IMR-90 (cell line): Measurements from ENCODE around the gene PIEZO1. TPM values are rescaled to one million over a fixed set of nuclear protein-coding genes. Genes with fewer than 3 reads are reported as not detected.

Source experiments
- ATAC-seq: fragments of 200-7000 bp; cut with Tn5 transposase; 2 replicates; pipeline ENCODE4 v1.9.1; 2020; ENCODE audit warnings: low read depth, mild to moderate bottlenecking, moderate library complexity
- BruUV-seq: library from RNA; stranded (reverse); fragments of 400-500 nt; replicated peaks from 2 replicates; lab custom pipeline; 2021; lab: Mats Ljungman, UMichigan
- CTCF ChIA-PET: fragments of 300-600 bp; formaldehyde crosslinking; extraction: SDS; loops from one replicate; lab custom pipeline; 2021; ENCODE audit warnings: antibody characterized with exemption; lab: Yijun Ruan, JAX
- POLR2A ChIA-PET: fragments of 300-600 bp; sonication (Branson Sonifier 250); formaldehyde crosslinking; loops from one replicate; lab custom pipeline; 2022; ENCODE audit warnings: antibody characterized with exemption; ENCODE audit not compliant: unreplicated experiment; lab: Charles Lee
- DNase-seq: peaks from one replicate; pipeline ENCODE4 v3.0.0; 2013
- H2AFZ ChIP-seq: replicated peaks from 2 replicates; pipeline ENCODE3; 2013; ENCODE audit warnings: low read length, mild to moderate bottlenecking; ENCODE audit not compliant: poor library complexity
- H2AK5ac ChIP-seq: 2 replicates; pipeline ENCODE4 v1.6.1; 2013; ENCODE audit warnings: low read depth, low read length, inconsistent platforms
- H2AK9ac ChIP-seq: replicated peaks from 2 replicates; pipeline ENCODE3; 2013; ENCODE audit warnings: mild to moderate bottlenecking, low read depth, low read length, moderate library complexity; ENCODE audit not compliant: poor library complexity
- H2BK120ac ChIP-seq: 2 replicates; pipeline ENCODE4 v1.6.1; 2013; ENCODE audit warnings: low read depth, low read length, inconsistent platforms
- H2BK15ac ChIP-seq: 3 replicates; pipeline ENCODE4 v1.6.1; 2013; ENCODE audit warnings: low read depth, low read length, inconsistent platforms
- H2BK20ac ChIP-seq: 2 replicates; pipeline ENCODE4 v1.6.1; 2013; ENCODE audit warnings: low read depth, mild to moderate bottlenecking, inconsistent platforms, low read length, moderate library complexity
- H2BK5ac ChIP-seq: 2 replicates; pipeline ENCODE4 v1.6.1; 2013; ENCODE audit warnings: mild to moderate bottlenecking, low read depth, low read length, inconsistent platforms; ENCODE audit not compliant: poor library complexity, severe bottlenecking
- H3K14ac ChIP-seq: replicated peaks from 2 replicates; pipeline ENCODE4 v1.6.1; 2013; ENCODE audit warnings: low read depth, low read length, inconsistent platforms
- H3K18ac ChIP-seq: 2 replicates; pipeline ENCODE4 v1.6.1; 2013; ENCODE audit warnings: low read depth, low read length, control low read depth
- H3K23ac ChIP-seq: 2 replicates; pipeline ENCODE4 v1.6.1; 2013; ENCODE audit warnings: low read depth, low read length, inconsistent platforms
- H3K27ac ChIP-seq: 2 replicates; pipeline ENCODE4 v1.5.1; 2013; ENCODE audit warnings: mild to moderate bottlenecking, control low read depth, low read length; ENCODE audit not compliant: insufficient read depth
- H3K27me3 ChIP-seq: 2 replicates; pipeline ENCODE4 v1.6.1; 2013; ENCODE audit warnings: low read length; ENCODE audit not compliant: control insufficient read depth, insufficient read depth
- H3K36me3 ChIP-seq: 2 replicates; pipeline ENCODE4 v1.6.1; 2013; ENCODE audit warnings: low read length, mixed read lengths; ENCODE audit not compliant: control insufficient read depth, insufficient read depth
- H3K4ac ChIP-seq: 2 replicates; pipeline ENCODE4 v1.6.1; 2013; ENCODE audit warnings: low read depth, low read length, inconsistent platforms
- H3K4me1 ChIP-seq: 2 replicates; pipeline ENCODE4 v1.6.1; 2013; ENCODE audit warnings: low read length, mixed read lengths; ENCODE audit not compliant: control insufficient read depth, insufficient read depth
- H3K4me2 ChIP-seq: 2 replicates; pipeline ENCODE4 v1.6.1; 2013; ENCODE audit warnings: low read depth, mild to moderate bottlenecking, control low read depth, low read length, moderate library complexity
- H3K4me3 ChIP-seq: 2 replicates; pipeline ENCODE4 v1.5.1; 2013; ENCODE audit warnings: low read depth, mild to moderate bottlenecking, control low read depth, low read length, moderate library complexity; ENCODE audit not compliant: insufficient read depth
- H3K56ac ChIP-seq: 2 replicates; pipeline ENCODE4 v1.6.1; 2013; ENCODE audit warnings: low read length, inconsistent platforms; ENCODE audit not compliant: insufficient read depth; ENCODE audit errors: extremely low read depth
- H3K79me1 ChIP-seq, 2 experiments: 2 replicates each; pipeline ENCODE4 v1.6.1; 2013; ENCODE audit warnings: low read length in 2 of 2, inconsistent platforms in 1 of 2, low read depth in 1 of 2
- H3K9ac ChIP-seq: 2 replicates; pipeline ENCODE4 v1.6.1; 2013; ENCODE audit warnings: low read depth, low read length, control low read depth
- H3K9me1 ChIP-seq: 2 replicates; pipeline ENCODE4 v1.6.1; 2013; ENCODE audit warnings: low read length, inconsistent platforms; ENCODE audit not compliant: insufficient read depth
- H3K9me3 ChIP-seq: 2 replicates; pipeline ENCODE4 v1.6.1; 2013; ENCODE audit warnings: low read length; ENCODE audit not compliant: control insufficient read depth, insufficient read depth
- H4K20me1 ChIP-seq: 2 replicates; pipeline ENCODE4 v1.6.1; 2013; ENCODE audit warnings: low read length, inconsistent platforms; ENCODE audit not compliant: insufficient read depth
- H4K5ac ChIP-seq: 2 replicates; pipeline ENCODE4 v1.6.1; 2013; ENCODE audit warnings: mild to moderate bottlenecking, low read depth, low read length, control low read depth
- H4K8ac ChIP-seq, 2 experiments: 2 replicates each; pipeline ENCODE4 v1.6.1; 2013; ENCODE audit warnings: low read depth in 2 of 2, low read length in 2 of 2, control low read depth in 1 of 2, inconsistent platforms in 1 of 2
- H4K91ac ChIP-seq: 2 replicates; pipeline ENCODE4 v1.6.1; 2013; ENCODE audit warnings: low read depth, low read length, inconsistent platforms; ENCODE audit not compliant: insufficient read depth
- BHLHE40 ChIP-seq: fragments of 150-350 bp; IDR thresholded peaks from 2 replicates; pipeline ENCODE4 v1.6.1; 2016; ENCODE audit warnings: mild to moderate bottlenecking, low read depth, low read length
- CEBPB ChIP-seq: IDR thresholded peaks from 2 replicates; pipeline ENCODE4 v1.6.1; 2012; ENCODE audit warnings: low read depth, low read length, improper control_type of control experiment
- CHD1 ChIP-seq: IDR thresholded peaks from 2 replicates; pipeline ENCODE4 v1.6.1; 2012; ENCODE audit warnings: low read depth, low read length, improper control_type of control experiment
- CTCF ChIP-seq: conservative IDR thresholded peaks from 2 replicates; pipeline ENCODE4 v1.5.1; 2012; ENCODE audit warnings: mild to moderate bottlenecking, low read depth, low read length, improper control_type of control experiment
- ELK1 ChIP-seq: fragments of 150-350 bp; IDR thresholded peaks from 2 replicates; pipeline ENCODE4 v1.6.1; 2016; ENCODE audit warnings: low read depth, mild to moderate bottlenecking, low read length, moderate library complexity, borderline replicate concordance
- FOS ChIP-seq: fragments of 150-350 bp; IDR thresholded peaks from 2 replicates; pipeline ENCODE4 v1.6.1; 2016; ENCODE audit warnings: low read depth, low read length
- MAFK ChIP-seq: IDR thresholded peaks from 2 replicates; pipeline ENCODE4 v1.6.1; 2012; ENCODE audit warnings: low read depth, low read length, improper control_type of control experiment
- MAZ ChIP-seq: IDR thresholded peaks from 2 replicates; pipeline ENCODE4 v1.6.1; 2012; ENCODE audit warnings: low read depth, mild to moderate bottlenecking, low read length, improper control_type of control experiment, moderate library complexity, borderline replicate concordance
- MXI1 ChIP-seq: IDR thresholded peaks from 2 replicates; pipeline ENCODE4 v1.6.1; 2012; ENCODE audit warnings: low read depth, mild to moderate bottlenecking, low read length, moderate library complexity, borderline replicate concordance
- NFE2L2 ChIP-seq: fragments of 150-350 bp; IDR thresholded peaks from 2 replicates; pipeline ENCODE4 v1.6.1; 2016; ENCODE audit warnings: low read depth, mild to moderate bottlenecking, low read length
- POLR2A ChIP-seq: IDR thresholded peaks from 2 replicates; pipeline ENCODE4 v1.6.1; 2012; ENCODE audit warnings: mild to moderate bottlenecking, low read depth, low read length
- RAD21 ChIP-seq: IDR thresholded peaks from 2 replicates; pipeline ENCODE4 v1.6.1; 2012; ENCODE audit warnings: low read length, improper control_type of control experiment
- RCOR1 ChIP-seq: IDR thresholded peaks from 2 replicates; pipeline ENCODE4 v1.6.1; 2012; ENCODE audit warnings: mild to moderate bottlenecking, low read length, improper control_type of control experiment; ENCODE audit not compliant: insufficient replicate concordance
- RFX5 ChIP-seq: IDR thresholded peaks from 2 replicates; pipeline ENCODE4 v1.8.0; 2012; ENCODE audit warnings: low read depth, mild to moderate bottlenecking, low read length, moderate library complexity
- SMC3 ChIP-seq: fragments of 150-350 bp; IDR thresholded peaks from 2 replicates; pipeline ENCODE4 v1.6.1; 2016; ENCODE audit warnings: low read depth, mild to moderate bottlenecking, antibody characterized with exemption, low read length, moderate library complexity
- USF2 ChIP-seq: fragments of 150-350 bp; IDR thresholded peaks from 2 replicates; pipeline ENCODE4 v1.6.1; 2017; ENCODE audit warnings: mild to moderate bottlenecking, antibody characterized with exemption, low read length, low read depth
- WGBS, 2 experiments: methylation state at CpG; one replicate each; pipeline versions ENCODE4 v1.1.5 to v1.1.7; 2013; ENCODE audit warnings: missing lambda C conversion rate in 2 of 2; ENCODE audit not compliant: insufficient read length in 1 of 2; ENCODE audit errors: extremely low coverage in 2 of 2; 5-methylcytosine and 5-hydroxymethylcytosine counted together
- dilution Hi-C: fragments of 300-500 bp; cut with HindIII; formaldehyde crosslinking; loops from one replicate; pipeline ENCODE4 v1.14.3; 2018; ENCODE audit warnings: low sequenced_read_pairs; ENCODE audit not compliant: unreplicated experiment
- in situ Hi-C: fragments of 300-500 bp; cut with MboI; formaldehyde crosslinking; loops from 3 replicates; pipeline ENCODE4 v1.14.3; 2019; ENCODE audit warnings: low sequenced_read_pairs, inconsistent platforms, mixed read lengths
- intact Hi-C: fragments of 100-400 bp; cut with micrococcal nuclease; formaldehyde crosslinking; loops from 2 replicates; pipeline ENCODE4 v1.10.0; 2022
- polyA plus RNA-seq, 3 experiments: library from polyadenylated mRNA; depleted of rRNA; stranded (reverse); fragments of >200 nt; gene quantifications; 2 replicates each; pipeline ENCODE4 v1.2.3, GENCODE V29; 2012; ENCODE audit warnings: low replicate concordance in 1 of 3
- total RNA-seq: library from RNA; depleted of rRNA; stranded (reverse); fragments of >200 nt; gene quantifications from 2 replicates; pipeline ENCODE4 v1.2.3, GENCODE V29; 2012

Gene PIEZO1
- total and polyA plus RNA-seq, 2 of the 4 experiments (the other 2 are of a cell fraction) = 36.2 to 372 TPM

- no peak for DNase-seq
- H3K4me2 ChIP-seq = no peak overlapping the region
- peaks cover 3 to 58% of the 10 kb centered on the region in 2 experiments; a peak in 3 of 4 replicates for H3K79me1 ChIP-seq
- no peak for TF ChIP-seq CHD1
- TF ChIP-seq RCOR1 = no peak
- TF ChIP-seq NFE2L2 = no peak
- TF ChIP-seq BHLHE40 = no peak
- no peak for TF ChIP-seq POLR2A
- no peak for TF ChIP-seq FOS
- TF ChIP-seq ELK1 = no peak
- no peak for TF ChIP-seq USF2
- TF ChIP-seq MXI1 = no peak
- TF ChIP-seq RAD21 = no peak
- no peak for TF ChIP-seq CEBPB
- no peak for TF ChIP-seq RFX5
- no peak for TF ChIP-seq MAZ
- no peak for TF ChIP-seq MAFK
- TF ChIP-seq CTCF = no peak
- no peak for TF ChIP-seq SMC3
- POLR2A ChIA-PET = no interaction called here
- H3K18ac ChIP-seq = no peak overlapping the region
- no peak overlapping the region for H3K9ac ChIP-seq
- no peak overlapping the region for H2BK5ac ChIP-seq
- H3K9me3 ChIP-seq = no peaks in the 10 kb centered on the region
- no peak overlapping the region for H3K4ac ChIP-seq
- no peak overlapping the region for H4K91ac ChIP-seq
- H2AFZ ChIP-seq = no peak overlapping the region
- dilution Hi-C loops (no loop called here), intact Hi-C loops (no loop called here), in situ Hi-C loops (no loop called here)
- TSS peak; percentile 65 for BruUV-seq
- no peak for ATAC-seq
- H3K14ac ChIP-seq = no peak overlapping the region
- CTCF ChIA-PET = no interaction called here
- no peak overlapping the region for H2BK20ac ChIP-seq
- H3K36me3 ChIP-seq = peaks cover 68% of the 10 kb centered on the region
- no peak overlapping the region for H2AK9ac ChIP-seq
- H3K4me1 ChIP-seq = no peaks in the 10 kb centered on the region
- no peak overlapping the region for H3K27ac ChIP-seq
- H3K4me3 ChIP-seq = no peak overlapping the region
- H4K5ac ChIP-seq = no peak overlapping the region
- no peak overlapping the region for H2BK120ac ChIP-seq
- no peak overlapping the region for H2AK5ac ChIP-seq
- H4K8ac ChIP-seq = no peak overlapping the region
- no peak overlapping the region for H3K23ac ChIP-seq
- peaks cover 60% of the 10 kb centered on the region for H4K20me1 ChIP-seq
- H2BK15ac ChIP-seq = no peak overlapping the region
- H3K56ac ChIP-seq = no peak overlapping the region
- H3K9me1 ChIP-seq = no peaks in the 10 kb centered on the region; the same call in 1 of the 2 replicates
- 94% methylated on average over 14 of the region's 23 CpGs; no CpG with 5 or more reads in 1 of the 2 experiments for WGBS, 2 experiments
- H3K27me3 ChIP-seq = no peaks in the 10 kb centered on the region
Observed at GRCh38 chr16:88734361-88734728, 50.7 kb downstream of the PIEZO1 start.
